OCI-LY1 (cell line): Measurements from ENCODE around the gene BNIP1.

ENCODE experiments used
- H2AFZ ChIP-seq: fragments of 200-600 bp; sonication (generic), shearing (Covaris generic); 2 replicates; pipeline ENCODE4 v1.6.0; 2014; ENCODE audit warnings: antibody characterized with exemption, mild to moderate bottlenecking, low read length
- H3F3A ChIP-seq: fragments of 200-600 bp; sonication (generic), shearing (Covaris generic); 2 replicates; pipeline ENCODE4 v1.6.0; 2014; ENCODE audit warnings: mild to moderate bottlenecking, antibody characterized with exemption, low read length, moderate library complexity; ENCODE audit not compliant: insufficient read depth
- H3K27ac ChIP-seq: fragments of 200-600 bp; sonication (generic); 2 replicates; pipeline ENCODE4 v1.5.1; 2014; ENCODE audit warnings: low read length, mixed run types, mild to moderate bottlenecking, low read depth; ENCODE audit not compliant: poor library complexity, severe bottlenecking
- H3K27me3 ChIP-seq: fragments of 200-600 bp; sonication (generic); 2 replicates; pipeline ENCODE4 v1.6.0; 2014; ENCODE audit warnings: antibody characterized with exemption, mild to moderate bottlenecking, low read length, moderate library complexity; ENCODE audit not compliant: insufficient read depth
- H3K36me3 ChIP-seq: fragments of 200-600 bp; sonication (generic); 2 replicates; pipeline ENCODE4 v1.6.1; 2014; ENCODE audit warnings: mild to moderate bottlenecking, antibody characterized with exemption, low read length, moderate library complexity, mixed read lengths; ENCODE audit not compliant: insufficient read depth
- H3K4me1 ChIP-seq: fragments of 200-600 bp; sonication (generic); 2 replicates; pipeline ENCODE4 v1.5.1; 2014; ENCODE audit warnings: mild to moderate bottlenecking, low read length, moderate library complexity; ENCODE audit not compliant: insufficient read depth, severe bottlenecking
- H3K4me2 ChIP-seq: fragments of 200-600 bp; sonication (generic), shearing (Covaris generic); 2 replicates; pipeline ENCODE4 v1.6.1; 2014; ENCODE audit warnings: low read length
- H3K4me3 ChIP-seq: fragments of 200-600 bp; sonication (generic); 2 replicates; pipeline ENCODE4 v1.5.1; 2014; ENCODE audit warnings: low read length, low read depth, mild to moderate bottlenecking, mixed read lengths; ENCODE audit not compliant: poor library complexity, severe bottlenecking
- H3K79me2 ChIP-seq: fragments of 200-600 bp; shearing (Covaris generic); 2 replicates; pipeline ENCODE4 v1.6.1; 2016; ENCODE audit warnings: mixed run types, low read length, mixed read lengths; ENCODE audit not compliant: insufficient read depth
- H3K9ac ChIP-seq: fragments of 200-600 bp; sonication (generic), shearing (Covaris generic); 2 replicates; pipeline ENCODE4 v1.6.1; 2014; ENCODE audit warnings: mild to moderate bottlenecking, low read length, mixed read lengths
- H3K9me2 ChIP-seq: fragments of 200-600 bp; sonication (generic), shearing (Covaris generic); 2 replicates; pipeline ENCODE4 v1.6.1; 2014; ENCODE audit warnings: low read depth, mild to moderate bottlenecking, low read length, mixed read lengths
- H3K9me3 ChIP-seq: fragments of 200-600 bp; shearing (Covaris generic); 2 replicates; pipeline ENCODE4 v1.6.1; 2014; ENCODE audit warnings: low read length, mixed read lengths
- H4K20me1 ChIP-seq: fragments of 200-600 bp; sonication (generic), shearing (Covaris generic); 2 replicates; pipeline ENCODE4 v1.6.0; 2016; ENCODE audit warnings: mild to moderate bottlenecking, low read length; ENCODE audit not compliant: insufficient read depth
- CTCF ChIP-seq: fragments of 200-600 bp; sonication (generic), shearing (Covaris generic); IDR thresholded peaks from 2 replicates; pipeline ENCODE4 v1.5.1; 2017; ENCODE audit warnings: mild to moderate bottlenecking, antibody characterized with exemption, low read length, moderate library complexity, mixed read lengths
- EZH2 ChIP-seq: fragments of 200-600 bp; sonication (generic), shearing (Covaris generic); IDR thresholded peaks from 2 replicates; pipeline ENCODE4 v1.8.0; 2017; ENCODE audit warnings: borderline replicate concordance, mixed run types, mild to moderate bottlenecking, antibody characterized with exemption, low read length, moderate library complexity, mixed read lengths

BNIP1 gene

GRCh38 chr5:173196133-173196952 is 52.0 kb downstream of the BNIP1 start:
- Histone ChIP-seq H4K20me1 (no peaks in the 10 kb centered on the region), H3K4me1 (no peaks in the 10 kb centered on the region), H3K4me2 (no peak overlapping the region), H2AFZ (no peak overlapping the region), H3K27ac (no peak overlapping the region), H3F3A (no peaks in the 10 kb centered on the region), H3K4me3 (no peak overlapping the region), H3K9me3 (no peaks in the 10 kb centered on the region), H3K79me2 (no peaks in the 10 kb centered on the region), H3K36me3 (no peaks in the 10 kb centered on the region; the same call in 1 of the 2 replicates), H3K27me3 (0 out of 2 replicates have a peak, but pooled peaks cover 6% of the 10 kb centered on the region), H3K9me2 (no peaks in the 10 kb centered on the region), H3K9ac (no peak overlapping the region)
- TF ChIP-seq EZH2 = no peak
- TF ChIP-seq CTCF = no peak

- Histone ChIP-seq H3K4me1 (no peaks in the 10 kb centered on the region), H3K27ac (no peak overlapping the region)
- TF ChIP-seq CTCF = no peak
- no peak for TF ChIP-seq EZH2
Observed at GRCh38 chr5:173197375-173197891, 53.1 kb downstream of the BNIP1 start.

GRCh38 chr5:173198049-173198448 is 53.7 kb downstream of the BNIP1 start:
- H3K9me2 ChIP-seq = no peaks in the 10 kb centered on the region
- no peak overlapping the region for H3K27ac ChIP-seq
- H3K27me3 ChIP-seq = 0 out of 2 replicates have a peak, but pooled peaks cover 6% of the 10 kb centered on the region
- H3K9me3 ChIP-seq = no peaks in the 10 kb centered on the region
- no peak for TF ChIP-seq CTCF
- TF ChIP-seq EZH2 = no peak
- no peaks in the 10 kb centered on the region; the same call in 1 of the 2 replicates for H3K36me3 ChIP-seq
- no peak overlapping the region for H2AFZ ChIP-seq
- H3K79me2 ChIP-seq = no peaks in the 10 kb centered on the region
- no peaks in the 10 kb centered on the region for H3K4me1 ChIP-seq
- H3F3A ChIP-seq = no peaks in the 10 kb centered on the region
- no peak overlapping the region for H3K4me3 ChIP-seq
- no peak overlapping the region for H3K9ac ChIP-seq
- H4K20me1 ChIP-seq = no peaks in the 10 kb centered on the region
- H3K4me2 ChIP-seq = no peak overlapping the region

More at GRCh38 chr5:173197375-173197891, 53.1 kb downstream of the BNIP1 start:
- Histone ChIP-seq H3K36me3 (no peaks in the 10 kb centered on the region; the same call in 1 of the 2 replicates), H3K9ac (no peak overlapping the region), H4K20me1 (no peaks in the 10 kb centered on the region), H3K4me3 (no peak overlapping the region), H3F3A (no peaks in the 10 kb centered on the region), H3K4me2 (no peak overlapping the region), H3K9me2 (no peaks in the 10 kb centered on the region), H2AFZ (no peak overlapping the region), H3K27me3 (0 out of 2 replicates have a peak, but pooled peaks cover 6% of the 10 kb centered on the region), H3K79me2 (no peaks in the 10 kb centered on the region), H3K9me3 (no peaks in the 10 kb centered on the region)
